HepG2 (cell line): ENCODE measurements around the gene C6orf15. TPM values are rescaled to one million over a fixed set of nuclear protein-coding genes. Genes with fewer than 3 reads are reported as not detected.

ENCODE experiments used
- ARID2 ChIP-seq: sonication (generic); formaldehyde crosslinking; IDR thresholded peaks from 2 replicates; pipeline ENCODE4 v1.8.1; 2022; ENCODE audit warnings: mild to moderate bottlenecking, missing genetic modification reagents, borderline replicate concordance
- CBFB ChIP-seq: sonication (generic); formaldehyde crosslinking; IDR thresholded peaks from 2 replicates; pipeline ENCODE4 v1.4.0; 2020; ENCODE audit warnings: missing genetic modification reagents
- CENPT ChIP-seq: sonication (generic); formaldehyde crosslinking; IDR thresholded peaks from 2 replicates; pipeline ENCODE4 v1.8.0; 2022; ENCODE audit warnings: low read depth, mild to moderate bottlenecking, moderate library complexity, missing genetic modification reagents
- GABPB1 ChIP-seq: IDR thresholded peaks from 2 replicates; pipeline ENCODE4 v1.6.1; 2016; ENCODE audit warnings: mild to moderate bottlenecking, missing genetic modification reagents, moderate library complexity, missing compliant biosample characterization
- HIVEP1 ChIP-seq: sonication (generic); formaldehyde crosslinking; IDR thresholded peaks from 2 replicates; pipeline ENCODE4 v1.4.0; 2020; ENCODE audit warnings: mild to moderate bottlenecking, missing genetic modification reagents
- HNRNPL ChIP-seq: fragments of 200-400 bp; formaldehyde crosslinking; IDR thresholded peaks from 2 replicates; pipeline ENCODE4 v1.6.1; 2017; ENCODE audit warnings: mild to moderate bottlenecking, low read depth, low read length
- ISL2 ChIP-seq: sonication (generic); formaldehyde crosslinking; IDR thresholded peaks from 2 replicates; pipeline ENCODE4 v1.5.0; 2020; ENCODE audit warnings: missing genetic modification reagents
- JUND ChIP-seq: sonication (generic); formaldehyde crosslinking; IDR thresholded peaks from 2 replicates; pipeline ENCODE4 v1.8.0; 2022; ENCODE audit warnings: mild to moderate bottlenecking, missing genetic modification reagents
- KLF6 ChIP-seq: IDR thresholded peaks from 2 replicates; pipeline ENCODE4 v1.8.0; 2016; ENCODE audit warnings: missing biosample characterization, missing genetic modification reagents
- MTF1 ChIP-seq: sonication (generic); formaldehyde crosslinking; IDR thresholded peaks from 2 replicates; pipeline ENCODE4 v1.5.0; 2020; ENCODE audit warnings: missing genetic modification reagents
- POGZ ChIP-seq: sonication (generic); formaldehyde crosslinking; IDR thresholded peaks from 2 replicates; pipeline ENCODE4 v1.4.0; 2020; ENCODE audit warnings: mild to moderate bottlenecking, missing genetic modification reagents
- SIX4 ChIP-seq: sonication (generic); formaldehyde crosslinking; IDR thresholded peaks from 2 replicates; pipeline ENCODE4 v1.4.0; 2020; ENCODE audit warnings: missing genetic modification reagents
- SOX6 ChIP-seq, 2 experiments: fragments of 450-650 bp in 1 of 2; sonication (generic) in 1 of 2; formaldehyde crosslinking in 1 of 2; IDR thresholded peaks; 2 replicates each; pipeline versions ENCODE4 v1.4.0 to v1.6.1; 2017 to 2020; ENCODE audit warnings: antibody characterized with exemption in 1 of 2, mild to moderate bottlenecking in 1 of 2, missing genetic modification reagents in 1 of 2
- TBP ChIP-seq: sonication (generic); formaldehyde crosslinking; IDR thresholded peaks from 2 replicates; pipeline ENCODE4 v1.5.0; 2020; ENCODE audit warnings: missing genetic modification reagents
- ZNF543 ChIP-seq: sonication (generic); formaldehyde crosslinking; IDR thresholded peaks from 2 replicates; pipeline ENCODE4 v1.4.0; 2020; ENCODE audit warnings: mild to moderate bottlenecking, missing genetic modification reagents
- ZNF607 ChIP-seq: sonication (generic); formaldehyde crosslinking; IDR thresholded peaks from 2 replicates; pipeline ENCODE4 v1.5.1; 2020; ENCODE audit warnings: missing genetic modification reagents, mild to moderate bottlenecking, borderline replicate concordance
- ZNF841 ChIP-seq: sonication (generic); formaldehyde crosslinking; IDR thresholded peaks from 2 replicates; pipeline ENCODE4 v1.8.1; 2023; ENCODE audit warnings: missing genetic modification reagents, borderline replicate concordance
- polyA plus RNA-seq, 8 experiments: library from polyadenylated mRNA; depleted of rRNA in 3 of 8; stranded (reverse) in 7 of 8; unstranded in 1 of 8; fragments of >200 nt; fragmentation: Illumina TruSeq in 4 of 8; extraction: Trizol in 4 of 8; gene quantifications; 2 replicates each; pipeline versions ENCODE4 v1.2.1 to v1.2.3, GENCODE V29; 2011 to 2016; ENCODE audit warnings: low read depth in 4 of 8, missing spikeins in 1 of 8, mixed read lengths in 1 of 8; ENCODE audit not compliant: insufficient read depth in 1 of 8
- total RNA-seq, 5 experiments: library from RNA; depleted of rRNA; stranded (reverse); fragments of >200 nt; fragmentation: Illumina TruSeq; extraction: Trizol; gene quantifications; 2 replicates each; pipeline ENCODE4 v1.2.3, GENCODE V29; 2016; ENCODE audit warnings: low read depth in 1 of 5
- TF ChIP-seq, protein P1 (sequence below): sonication (generic); formaldehyde crosslinking; IDR thresholded peaks from 2 replicates; pipeline ENCODE4 v1.5.0; 2020; ENCODE audit warnings: mild to moderate bottlenecking, missing genetic modification reagents, borderline replicate concordance
- TF ChIP-seq, protein P2 (sequence below): sonication (generic); formaldehyde crosslinking; conservative IDR thresholded peaks from 2 replicates; pipeline ENCODE4 v1.4.0; 2020; ENCODE audit warnings: missing genetic modification reagents
- TF ChIP-seq, protein P3 (sequence below): sonication (generic); formaldehyde crosslinking; IDR thresholded peaks from 2 replicates; pipeline ENCODE4 v1.8.0; 2022; ENCODE audit warnings: low read depth, missing genetic modification reagents

Gene C6orf15
- total and polyA plus RNA-seq, 2 of the 13 experiments (the other 11 are each of a cell fraction or from before 2014, with no cell fraction given): not detected

DNA sequence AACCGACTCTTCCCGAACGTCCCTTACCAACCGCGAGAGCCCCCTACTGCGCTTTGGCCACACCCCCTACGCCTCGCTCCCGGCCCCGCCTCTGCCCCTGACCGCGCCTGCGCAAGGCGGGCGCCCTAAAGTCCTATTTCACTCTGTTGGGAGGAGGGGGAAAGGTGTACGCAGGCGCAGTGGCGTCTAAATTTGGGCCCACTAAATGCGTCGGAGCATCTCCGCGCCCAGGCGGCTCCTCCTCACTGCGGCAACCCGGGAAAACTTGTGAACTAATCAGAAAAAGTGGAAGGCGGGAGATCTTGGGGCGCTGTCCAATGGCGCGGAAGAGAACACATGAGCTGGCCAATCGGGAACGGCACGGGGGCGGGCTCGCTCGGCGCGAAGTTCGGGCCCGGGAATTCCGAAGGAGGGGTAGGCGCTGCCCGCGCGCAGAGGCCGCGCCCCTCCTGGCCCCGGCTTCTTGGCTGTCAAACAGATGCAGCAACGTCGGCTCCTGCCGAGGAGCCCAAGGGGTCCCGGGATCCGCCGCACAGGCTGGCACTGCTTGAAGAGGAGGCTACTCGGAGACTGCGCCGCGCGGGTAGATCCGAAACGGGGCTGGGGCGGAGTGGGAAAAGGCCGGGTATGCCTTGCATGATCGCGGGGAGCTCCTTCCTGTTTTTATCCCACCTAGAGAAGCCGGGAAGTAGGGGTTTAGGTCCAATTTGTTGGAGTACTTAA is 45.9 kb upstream of the C6orf15 start, which contains the start of gene TCF19 (continued):
- no peak for TF ChIP-seq MTF1
- no peak for TF ChIP-seq TBP (CRISPR knock-in tag)
- TF ChIP-seq, protein P1, sequence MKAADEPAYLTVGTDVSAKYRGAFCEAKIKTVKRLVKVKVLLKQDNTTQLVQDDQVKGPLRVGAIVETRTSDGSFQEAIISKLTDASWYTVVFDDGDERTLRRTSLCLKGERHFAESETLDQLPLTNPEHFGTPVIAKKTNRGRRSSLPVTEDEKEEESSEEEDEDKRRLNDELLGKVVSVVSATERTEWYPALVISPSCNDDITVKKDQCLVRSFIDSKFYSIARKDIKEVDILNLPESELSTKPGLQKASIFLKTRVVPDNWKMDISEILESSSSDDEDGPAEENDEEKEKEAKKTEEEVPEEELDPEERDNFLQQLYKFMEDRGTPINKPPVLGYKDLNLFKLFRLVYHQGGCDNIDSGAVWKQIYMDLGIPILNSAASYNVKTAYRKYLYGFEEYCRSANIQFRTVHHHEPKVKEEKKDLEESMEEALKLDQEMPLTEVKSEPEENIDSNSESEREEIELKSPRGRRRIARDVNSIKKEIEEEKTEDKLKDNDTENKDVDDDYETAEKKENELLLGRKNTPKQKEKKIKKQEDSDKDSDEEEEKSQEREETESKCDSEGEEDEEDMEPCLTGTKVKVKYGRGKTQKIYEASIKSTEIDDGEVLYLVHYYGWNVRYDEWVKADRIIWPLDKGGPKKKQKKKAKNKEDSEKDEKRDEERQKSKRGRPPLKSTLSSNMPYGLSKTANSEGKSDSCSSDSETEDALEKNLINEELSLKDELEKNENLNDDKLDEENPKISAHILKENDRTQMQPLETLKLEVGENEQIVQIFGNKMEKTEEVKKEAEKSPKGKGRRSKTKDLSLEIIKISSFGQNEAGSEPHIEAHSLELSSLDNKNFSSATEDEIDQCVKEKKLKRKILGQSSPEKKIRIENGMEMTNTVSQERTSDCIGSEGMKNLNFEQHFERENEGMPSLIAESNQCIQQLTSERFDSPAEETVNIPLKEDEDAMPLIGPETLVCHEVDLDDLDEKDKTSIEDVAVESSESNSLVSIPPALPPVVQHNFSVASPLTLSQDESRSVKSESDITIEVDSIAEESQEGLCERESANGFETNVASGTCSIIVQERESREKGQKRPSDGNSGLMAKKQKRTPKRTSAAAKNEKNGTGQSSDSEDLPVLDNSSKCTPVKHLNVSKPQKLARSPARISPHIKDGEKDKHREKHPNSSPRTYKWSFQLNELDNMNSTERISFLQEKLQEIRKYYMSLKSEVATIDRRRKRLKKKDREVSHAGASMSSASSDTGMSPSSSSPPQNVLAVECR: peak; percentile 100
- peak; percentile 85 for TF ChIP-seq HIVEP1 (CRISPR knock-in tag)
- no peak for TF ChIP-seq HNRNPL
- peak; percentile 82 for TF ChIP-seq GABPB1 (CRISPR knock-in tag)
- TF ChIP-seq, protein P2, sequence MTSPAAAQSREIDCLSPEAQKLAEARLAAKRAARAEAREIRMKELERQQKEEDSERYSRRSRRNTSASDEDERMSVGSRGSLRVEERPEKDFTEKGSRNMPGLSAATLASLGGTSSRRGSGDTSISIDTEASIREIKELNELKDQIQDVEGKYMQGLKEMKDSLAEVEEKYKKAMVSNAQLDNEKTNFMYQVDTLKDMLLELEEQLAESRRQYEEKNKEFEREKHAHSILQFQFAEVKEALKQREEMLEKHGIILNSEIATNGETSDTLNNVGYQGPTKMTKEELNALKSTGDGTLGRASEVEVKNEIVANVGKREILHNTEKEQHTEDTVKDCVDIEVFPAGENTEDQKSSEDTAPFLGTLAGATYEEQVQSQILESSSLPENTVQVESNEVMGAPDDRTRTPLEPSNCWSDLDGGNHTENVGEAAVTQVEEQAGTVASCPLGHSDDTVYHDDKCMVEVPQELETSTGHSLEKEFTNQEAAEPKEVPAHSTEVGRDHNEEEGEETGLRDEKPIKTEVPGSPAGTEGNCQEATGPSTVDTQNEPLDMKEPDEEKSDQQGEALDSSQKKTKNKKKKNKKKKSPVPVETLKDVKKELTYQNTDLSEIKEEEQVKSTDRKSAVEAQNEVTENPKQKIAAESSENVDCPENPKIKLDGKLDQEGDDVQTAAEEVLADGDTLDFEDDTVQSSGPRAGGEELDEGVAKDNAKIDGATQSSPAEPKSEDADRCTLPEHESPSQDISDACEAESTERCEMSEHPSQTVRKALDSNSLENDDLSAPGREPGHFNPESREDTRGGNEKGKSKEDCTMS (CRISPR knock-in tag): no peak
- peak; percentile 46; the same call in 1 of the 2 replicates for TF ChIP-seq CBFB (CRISPR knock-in tag)
- TF ChIP-seq, protein P3, sequence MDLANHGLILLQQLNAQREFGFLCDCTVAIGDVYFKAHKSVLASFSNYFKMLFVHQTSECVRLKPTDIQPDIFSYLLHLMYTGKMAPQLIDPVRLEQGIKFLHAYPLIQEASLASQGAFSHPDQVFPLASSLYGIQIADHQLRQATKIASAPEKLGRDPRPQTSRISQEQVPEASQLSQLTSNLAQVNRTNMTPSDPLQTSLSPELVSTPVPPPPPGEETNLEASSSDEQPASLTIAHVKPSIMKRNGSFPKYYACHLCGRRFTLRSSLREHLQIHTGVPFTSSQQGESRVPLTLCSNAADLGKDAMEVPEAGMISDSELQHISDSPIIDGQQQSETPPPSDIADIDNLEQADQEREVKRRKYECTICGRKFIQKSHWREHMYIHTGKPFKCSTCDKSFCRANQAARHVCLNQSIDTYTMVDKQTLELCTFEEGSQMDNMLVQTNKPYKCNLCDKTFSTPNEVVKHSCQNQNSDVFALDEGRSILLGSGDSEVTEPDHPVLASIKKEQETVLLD (CRISPR knock-in tag): no peak; the same call in 1 of the 2 replicates
- no peak for TF ChIP-seq SIX4 (CRISPR knock-in tag)
- peak; percentile 78; the same call in 1 of the 2 replicates for TF ChIP-seq ZNF607
- TF ChIP-seq ARID2 (CRISPR knock-in tag): peak; percentile 80; the same call in 1 of the 2 replicates
- 0 out of 2 replicates have a peak, but pooled peaks have one; percentile 55 for TF ChIP-seq ZNF543 (CRISPR knock-in tag)
- peak; percentile 57; the same call in 1 of the 2 replicates for TF ChIP-seq POGZ (CRISPR knock-in tag)
- TF ChIP-seq SOX6 (IDR thresholded peaks at IDR 0.05): no peak
- TF ChIP-seq SOX6 (CRISPR knock-in tag; IDR thresholded peaks at IDR 0.05): 0 out of 2 replicates have a peak, but pooled peaks have one; percentile 16
- peak; percentile 28; the same call in 1 of the 2 replicates for TF ChIP-seq ZNF841 (CRISPR knock-in tag)
- TF ChIP-seq JUND (CRISPR knock-in tag): no peak
- TF ChIP-seq KLF6 (CRISPR knock-in tag): no peak
- no peak for TF ChIP-seq CENPT (CRISPR knock-in tag)
- TF ChIP-seq ISL2 (CRISPR knock-in tag): 0 out of 2 replicates have a peak, but pooled peaks have one; percentile 51
